Limb (tissue), 2 donors: ENCODE measurements around the gene AFF3.

Source experiments
- DNase-seq, 2 donors: peaks; one replicate each; pipeline ENCODE4 v3.0.0-alpha.2; 2016; ENCODE audit errors: extremely low spot score in 2 of 2

The AFF3 gene

GRCh38 chr2:99711144-99711543 is 431.2 kb downstream of the AFF3 start:
- no peak for DNase-seq

- DNase-seq: peak; percentile 26 to 54
Observed at GRCh38 chr2:99710721-99711120, 431.7 kb downstream of the AFF3 start.

GRCh38 chr2:99709229-99709628 is 433.2 kb downstream of the AFF3 start:
- DNase-seq: no peak

GRCh38 chr2:99708231-99708630 is 434.2 kb downstream of the AFF3 start:
- peak in 1 of 2 donors; percentile 30 for DNase-seq

GRCh38 chr2:99707592-99707991 is 434.8 kb downstream of the AFF3 start:
- peak in 1 of 2 donors; percentile 27 for DNase-seq

GRCh38 chr2:99706735-99707134 is 435.7 kb downstream of the AFF3 start:
- no peak for DNase-seq

GRCh38 chr2:99701503-99701902 is 440.9 kb downstream of the AFF3 start:
- DNase-seq: no peak

GRCh38 chr2:99700482-99701398 is 441.6 kb downstream of the AFF3 start:
- no peak for DNase-seq

GRCh38 chr2:99698896-99699295 is 443.5 kb downstream of the AFF3 start:
- DNase-seq: no peak

GRCh38 chr2:99697811-99698568 is 444.4 kb downstream of the AFF3 start:
- DNase-seq: no peak

GRCh38 chr2:99695944-99696253 is 446.5 kb downstream of the AFF3 start:
- no peak for DNase-seq

GRCh38 chr2:99695130-99695943 is 447.1 kb downstream of the AFF3 start:
- DNase-seq: no peak

GRCh38 chr2:99694331-99694730 is 448.1 kb downstream of the AFF3 start:
- DNase-seq: no peak

GRCh38 chr2:99692785-99693184 is 449.6 kb downstream of the AFF3 start:
- DNase-seq: no peak

GRCh38 chr2:99691926-99692325 is 450.5 kb downstream of the AFF3 start:
- no peak for DNase-seq

- no peak for DNase-seq
Observed at GRCh38 chr2:99689145-99689742, 453.1 kb downstream of the AFF3 start.

GRCh38 chr2:99688699-99689098 is 453.7 kb downstream of the AFF3 start:
- DNase-seq: no peak

- DNase-seq: no peak
Observed at GRCh38 chr2:99682275-99683060, 459.9 kb downstream of the AFF3 start.

GRCh38 chr2:99680946-99681345 is 461.4 kb downstream of the AFF3 start:
- DNase-seq: no peak

GRCh38 chr2:99679518-99679917 is 462.9 kb downstream of the AFF3 start:
- no peak for DNase-seq

GRCh38 chr2:99678625-99679024 is 463.8 kb downstream of the AFF3 start:
- DNase-seq: no peak
